GM12892 (cell line): ENCODE measurements around the gene KCNK10.

Source experiments
- POLR2A ChIP-seq: IDR thresholded peaks from 2 replicates; pipeline ENCODE4 v1.6.1; 2011; ENCODE audit warnings: low read depth, low read length, control low read depth
- POLR2AphosphoS5 ChIP-seq: IDR thresholded peaks from 2 replicates; pipeline ENCODE4 v1.6.1; 2011; ENCODE audit warnings: low read depth, low read length, control low read depth
- TAF1 ChIP-seq: IDR thresholded peaks from 2 replicates; pipeline ENCODE4 v1.6.1; 2011; ENCODE audit warnings: low read depth, mild to moderate bottlenecking, control low read depth, low read length, borderline replicate concordance

GRCh38 chr14:88359500-88359899, 36.4 kb upstream of the KCNK10 start:
- TF ChIP-seq POLR2A (no peak), POLR2AphosphoS5 (no peak), TAF1 (no peak)
